ENCODE measurements around the gene MLF1.
A peak's percentile ranks its signal among the peaks of the same experiment; 100 is the strongest.

The MLF1 gene, protein sequence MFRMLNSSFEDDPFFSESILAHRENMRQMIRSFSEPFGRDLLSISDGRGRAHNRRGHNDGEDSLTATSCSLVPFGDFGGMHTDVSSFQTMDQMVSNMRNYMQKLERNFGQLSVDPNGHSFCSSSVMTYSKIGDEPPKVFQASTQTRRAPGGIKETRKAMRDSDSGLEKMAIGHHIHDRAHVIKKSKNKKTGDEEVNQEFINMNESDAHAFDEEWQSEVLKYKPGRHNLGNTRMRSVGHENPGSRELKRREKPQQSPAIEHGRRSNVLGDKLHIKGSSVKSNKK

DNA sequence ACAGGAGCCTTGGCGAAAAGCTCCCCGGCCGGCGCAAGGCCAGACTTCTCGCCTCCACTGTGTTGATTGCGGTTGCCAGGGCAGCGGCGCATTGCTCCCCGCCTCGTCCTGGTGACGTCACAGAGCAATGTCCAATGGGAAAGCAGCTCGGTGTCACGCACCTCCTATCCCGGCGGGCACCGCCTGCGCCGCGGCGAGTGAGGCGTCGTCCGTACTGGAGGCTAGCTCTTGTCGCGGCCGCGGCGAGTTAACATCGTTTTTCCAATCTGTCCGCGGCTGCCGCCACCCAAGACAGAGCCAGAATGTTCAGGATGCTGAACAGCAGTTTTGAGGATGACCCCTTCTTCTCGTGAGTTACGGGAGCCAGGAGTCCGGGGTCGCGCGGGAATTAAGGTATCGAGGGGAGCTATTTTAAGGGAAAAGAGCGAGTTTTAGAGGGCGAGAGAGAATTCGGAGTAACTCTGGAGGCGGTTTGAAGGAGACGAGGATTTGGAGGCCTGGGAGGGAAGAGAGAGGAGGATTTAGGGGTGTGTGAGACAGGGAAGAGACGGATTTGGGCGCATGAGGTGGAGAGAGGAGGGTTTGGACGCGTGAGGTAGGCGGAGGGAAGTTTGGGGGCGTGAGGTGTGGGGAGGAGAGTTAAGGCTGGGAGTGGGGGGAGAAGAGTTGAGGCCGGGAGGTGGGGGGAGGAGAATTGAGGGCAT, at the start of gene MLF1:
Gene MLF1 (plus strand): TSS at position 196 of the 704 bp plus-strand sequence. CDS start 107 bp downstream, at position 303.
- Histone ChIP-seq H3K4me3 (peak within 1 kb of the TSS; percentile 53 to 64), H3K36me3 (no peaks in the 10 kb centered on the region), H3K27ac (peak within 1 kb of the TSS; percentile 66 to 70), H3K4me1 (peaks cover 0 to 15% (median 5%) of the 10 kb centered on the region in 4 donors), H3K27me3 (no peaks in the 10 kb centered on the region), H3K9me3 (no peaks in the 10 kb centered on the region)
- peak; percentile 97 to 98 for DNase-seq
- intact Hi-C loops (cut with DNase I; ENCODE audit: low total_unique reads), result loop anchor here (10.0 kb wide), 1 partner anchor 164 kb away; the partner anchor contains the start of gene RARRES1
- TF ChIP-seq, protein P1, sequence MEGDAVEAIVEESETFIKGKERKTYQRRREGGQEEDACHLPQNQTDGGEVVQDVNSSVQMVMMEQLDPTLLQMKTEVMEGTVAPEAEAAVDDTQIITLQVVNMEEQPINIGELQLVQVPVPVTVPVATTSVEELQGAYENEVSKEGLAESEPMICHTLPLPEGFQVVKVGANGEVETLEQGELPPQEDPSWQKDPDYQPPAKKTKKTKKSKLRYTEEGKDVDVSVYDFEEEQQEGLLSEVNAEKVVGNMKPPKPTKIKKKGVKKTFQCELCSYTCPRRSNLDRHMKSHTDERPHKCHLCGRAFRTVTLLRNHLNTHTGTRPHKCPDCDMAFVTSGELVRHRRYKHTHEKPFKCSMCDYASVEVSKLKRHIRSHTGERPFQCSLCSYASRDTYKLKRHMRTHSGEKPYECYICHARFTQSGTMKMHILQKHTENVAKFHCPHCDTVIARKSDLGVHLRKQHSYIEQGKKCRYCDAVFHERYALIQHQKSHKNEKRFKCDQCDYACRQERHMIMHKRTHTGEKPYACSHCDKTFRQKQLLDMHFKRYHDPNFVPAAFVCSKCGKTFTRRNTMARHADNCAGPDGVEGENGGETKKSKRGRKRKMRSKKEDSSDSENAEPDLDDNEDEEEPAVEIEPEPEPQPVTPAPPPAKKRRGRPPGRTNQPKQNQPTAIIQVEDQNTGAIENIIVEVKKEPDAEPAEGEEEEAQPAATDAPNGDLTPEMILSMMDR (IDR thresholded peaks at IDR 0.05), result no peak

DNA sequence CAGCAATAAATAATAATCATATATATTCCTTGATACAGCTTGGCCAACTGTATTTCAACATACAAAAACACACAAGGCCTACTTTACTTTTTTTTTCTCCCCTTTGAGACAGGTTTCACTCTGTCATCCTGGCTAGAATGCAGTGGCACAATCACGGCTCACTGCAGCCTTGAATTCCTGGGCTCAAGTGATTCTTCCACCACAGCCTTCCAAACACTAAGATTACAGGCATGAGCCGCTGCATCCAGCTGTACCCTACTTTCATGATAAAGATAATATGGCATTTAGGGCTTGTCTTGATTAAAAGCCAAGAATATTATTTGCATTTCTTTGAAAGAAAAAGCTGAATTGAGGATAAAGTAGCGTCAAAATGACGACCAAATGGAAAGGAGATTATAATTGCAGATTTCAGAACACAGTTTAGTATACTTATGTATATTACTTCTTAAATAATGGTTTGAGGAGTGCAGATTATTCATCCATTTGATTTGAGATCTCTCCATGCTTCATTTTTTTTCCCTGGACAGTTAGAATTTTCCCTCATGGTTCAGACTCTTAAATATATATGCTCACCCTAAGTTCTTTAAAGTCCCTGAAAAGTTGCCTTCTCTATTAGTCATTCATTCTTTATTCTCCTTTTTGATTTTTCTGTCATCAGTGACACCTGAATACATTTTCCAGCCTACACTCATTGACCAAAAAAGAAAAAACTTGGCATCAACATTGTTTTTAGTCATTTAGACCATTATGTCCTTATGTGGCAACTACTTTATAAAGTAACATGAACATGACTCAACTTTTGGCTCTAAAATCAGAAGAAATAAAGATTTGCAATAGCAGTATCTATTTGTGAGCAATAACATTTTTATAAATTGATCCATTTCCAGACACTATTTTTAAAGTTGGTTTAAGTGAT, 48.5 kb upstream of the MLF1 start:
- intact Hi-C loops (cut with DNase I; ENCODE audit: low total_unique reads), result no loop called here
- Histone ChIP-seq H3K9me3 (no peaks in the 10 kb centered on the region), H3K27me3 (no peaks in the 10 kb centered on the region), H3K4me1 (peaks cover 0 to 38% (median 0%) of the 10 kb centered on the region in 4 donors), H3K4me3 (no peak overlapping the region), H3K36me3 (no peaks in the 10 kb centered on the region), H3K27ac (no peak overlapping the region)
- TF ChIP-seq, protein P1 (IDR thresholded peaks at IDR 0.05), result no peak
- DNase-seq, result no peak

DNA sequence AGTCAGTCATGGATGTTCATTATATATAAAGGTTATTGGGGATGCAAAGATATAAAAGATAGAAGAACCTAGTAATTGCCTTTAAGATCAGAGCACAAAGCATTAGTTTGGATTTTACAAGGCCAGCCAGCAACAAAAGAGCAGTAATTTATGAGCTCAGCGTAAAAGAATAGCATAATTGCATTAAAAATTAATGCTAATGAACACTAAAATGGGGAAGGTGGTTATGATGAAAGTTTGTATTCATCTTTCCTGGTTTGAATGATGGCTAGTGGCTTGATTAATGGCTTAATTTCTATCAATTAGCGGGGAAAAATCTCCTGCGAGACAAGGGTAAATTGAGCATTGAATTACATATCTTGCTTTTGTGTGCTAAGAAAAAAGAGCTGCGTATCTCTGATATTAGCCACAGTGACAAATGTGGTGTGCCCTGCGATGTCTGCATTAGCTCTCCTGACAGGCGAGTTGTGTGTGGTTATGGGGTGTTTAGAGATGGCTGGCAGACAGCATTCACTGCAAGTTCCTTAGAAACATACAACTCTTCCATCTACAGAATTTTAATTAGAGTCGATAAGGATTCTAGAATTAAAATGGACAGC, 42.8 kb upstream of the MLF1 start:
- no peak overlapping the region for H3K27ac ChIP-seq
- TF ChIP-seq, protein P1 (IDR thresholded peaks at IDR 0.05), result no peak
- peaks cover 0 to 4% (median 0%) of the 10 kb centered on the region in 4 donors for H3K4me1 ChIP-seq
- no peaks in the 10 kb centered on the region for H3K9me3 ChIP-seq
- no peaks in the 10 kb centered on the region for H3K27me3 ChIP-seq
- no peak for DNase-seq
- intact Hi-C loops (cut with DNase I; ENCODE audit: low total_unique reads), result no loop called here
- no peaks in the 10 kb centered on the region for H3K36me3 ChIP-seq
- H3K4me3 ChIP-seq, result no peak overlapping the region

DNA sequence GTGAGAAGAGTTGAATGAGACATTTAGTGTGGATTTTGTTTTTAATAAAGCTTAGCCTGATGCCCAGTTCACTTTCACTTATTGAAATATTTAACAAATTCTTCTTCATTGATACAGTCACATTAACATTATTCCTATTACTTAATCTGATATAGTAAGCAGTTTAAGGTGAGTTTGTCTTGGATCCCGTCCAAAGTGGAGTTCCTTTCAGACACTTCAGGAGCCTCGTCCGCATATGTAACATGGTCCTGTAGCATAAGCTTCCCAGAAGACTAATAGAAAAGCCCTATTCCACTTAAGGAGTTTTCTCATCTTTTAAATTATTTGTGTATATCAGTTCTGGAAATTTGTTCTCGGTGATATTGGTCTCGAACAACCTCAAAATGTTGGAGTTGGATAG, 39.7 kb upstream of the MLF1 start:
- H3K36me3 ChIP-seq, result no peaks in the 10 kb centered on the region
- intact Hi-C loops (cut with DNase I; ENCODE audit: low total_unique reads), result loop anchor here (10.0 kb wide), 1 partner anchor 917 kb away; no protein-coding TSS in a partner anchor
- no peaks in the 10 kb centered on the region for H3K9me3 ChIP-seq
- H3K27ac ChIP-seq, result no peak overlapping the region
- no peaks in the 10 kb centered on the region for H3K4me1 ChIP-seq
- TF ChIP-seq, protein P1 (IDR thresholded peaks at IDR 0.05), result no peak
- no peak overlapping the region for H3K4me3 ChIP-seq
- no peaks in the 10 kb centered on the region for H3K27me3 ChIP-seq
- DNase-seq, result no peak

Measured in tibial artery (tissue), 4 donors.